Breast epithelium (tissue), 4 donors: Measurements from ENCODE around the gene CCBE1. TPM values are rescaled to one million over a fixed set of nuclear protein-coding genes. Genes with fewer than 3 reads are reported as not detected.

Experiments used
- DNase-seq, 2 donors: peaks; one replicate each; pipeline ENCODE4 v3.0.0-alpha.2; 2019; ENCODE audit warnings: low spot score in 2 of 2
- H3K27ac ChIP-seq, 2 donors: fragments of 200-600 bp; sonication (generic) in 1 of 2; one replicate each; pipeline ENCODE4 v1.5.1; 2016 to 2019; ENCODE audit warnings: mild to moderate bottlenecking in 1 of 2
- H3K27me3 ChIP-seq, 2 donors: fragments of 200-600 bp; sonication (generic) in 1 of 2; one replicate each; pipeline versions ENCODE4 v1.5.1 to v1.6.0; 2017 to 2019; ENCODE audit warnings: control low read depth in 1 of 2, mild to moderate bottlenecking in 1 of 2
- H3K36me3 ChIP-seq: fragments of 200-600 bp; one replicate; pipeline ENCODE4 v1.5.1; 2019
- H3K4me1 ChIP-seq, 2 donors: fragments of 200-600 bp; sonication (generic); one replicate each; pipeline ENCODE4 v1.5.1; 2016 to 2019; ENCODE audit warnings: control low read depth in 1 of 2
- H3K4me3 ChIP-seq, 3 donors: fragments of 200-600 bp; sonication (generic); 1 replicate in 2 of 3; 2 replicates in 1 of 3; pipeline ENCODE4 v1.5.1; 2016 to 2019; ENCODE audit warnings: mild to moderate bottlenecking in 3 of 3, moderate library complexity in 2 of 3
- H3K9me3 ChIP-seq, 2 donors: fragments of 200-600 bp; sonication (generic) in 1 of 2; one replicate each; pipeline ENCODE4 v1.5.1; 2016 to 2019; ENCODE audit warnings: control low read depth in 1 of 2
- POLR2A ChIP-seq: fragments of 450-650 bp; IDR thresholded peaks from one replicate; pipeline ENCODE4 v1.6.1; 2016; ENCODE audit warnings: antibody characterized with exemption, mild to moderate bottlenecking, moderate library complexity
- POLR2AphosphoS5 ChIP-seq, 3 donors: sonication (generic); formaldehyde crosslinking; IDR thresholded peaks; one replicate each; pipeline ENCODE4 v1.6.1; 2017; ENCODE audit warnings: antibody characterized with exemption in 3 of 3
- intact Hi-C: fragments of 100-400 bp; cut with DNase I; formaldehyde crosslinking; loops from one replicate; pipeline ENCODE4 v1.15.1; 2023; ENCODE audit warnings: low total_unique reads
- total RNA-seq, 3 donors: library from RNA; depleted of rRNA; stranded (reverse); fragments of >200 nt; gene quantifications; one replicate each; pipeline ENCODE4 v1.1.0, GENCODE V29; 2016
- TF ChIP-seq, protein P1 (sequence below), 3 donors: fragments of 450-650 bp; IDR thresholded peaks; one replicate each; pipeline ENCODE4 v1.5.1; 2016 to 2017; ENCODE audit warnings: antibody characterized with exemption in 3 of 3, mild to moderate bottlenecking in 3 of 3, moderate library complexity in 3 of 3

The CCBE1 gene
- total RNA-seq, 3 donors from 2014 or later, result 3.5 to 4.9 (median 4.0) TPM

DNA sequence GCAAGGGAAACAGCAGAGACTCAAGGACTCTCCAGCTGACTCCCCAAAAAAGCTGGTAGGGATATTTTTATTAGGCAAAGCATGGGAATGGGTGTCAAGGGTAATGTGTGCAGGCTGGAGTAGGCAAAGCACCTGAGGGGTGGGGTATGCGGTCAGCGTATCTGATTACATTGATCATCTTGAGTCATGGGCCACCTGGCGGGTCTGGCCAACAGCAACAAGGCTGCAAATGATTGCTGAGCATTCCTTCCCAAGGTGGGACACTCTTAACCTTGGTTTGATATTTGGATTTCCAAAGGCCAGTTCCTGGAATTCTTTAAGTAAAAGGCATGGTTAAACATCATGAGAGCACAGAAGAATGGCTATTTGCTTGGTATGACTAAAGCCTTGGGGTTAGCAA, 32.6 kb upstream of the CCBE1 start:
- Histone ChIP-seq H3K4me1 (no peaks in the 10 kb centered on the region), H3K27me3 (no peaks in the 10 kb centered on the region), H3K27ac (no peak overlapping the region), H3K4me3 (no peak overlapping the region), H3K36me3 (no peaks in the 10 kb centered on the region), H3K9me3 (no peaks in the 10 kb centered on the region)
- TF ChIP-seq POLR2A (no peak), POLR2AphosphoS5 (IDR thresholded peaks at IDR 0.05) (no peak)
- TF ChIP-seq, protein P1, sequence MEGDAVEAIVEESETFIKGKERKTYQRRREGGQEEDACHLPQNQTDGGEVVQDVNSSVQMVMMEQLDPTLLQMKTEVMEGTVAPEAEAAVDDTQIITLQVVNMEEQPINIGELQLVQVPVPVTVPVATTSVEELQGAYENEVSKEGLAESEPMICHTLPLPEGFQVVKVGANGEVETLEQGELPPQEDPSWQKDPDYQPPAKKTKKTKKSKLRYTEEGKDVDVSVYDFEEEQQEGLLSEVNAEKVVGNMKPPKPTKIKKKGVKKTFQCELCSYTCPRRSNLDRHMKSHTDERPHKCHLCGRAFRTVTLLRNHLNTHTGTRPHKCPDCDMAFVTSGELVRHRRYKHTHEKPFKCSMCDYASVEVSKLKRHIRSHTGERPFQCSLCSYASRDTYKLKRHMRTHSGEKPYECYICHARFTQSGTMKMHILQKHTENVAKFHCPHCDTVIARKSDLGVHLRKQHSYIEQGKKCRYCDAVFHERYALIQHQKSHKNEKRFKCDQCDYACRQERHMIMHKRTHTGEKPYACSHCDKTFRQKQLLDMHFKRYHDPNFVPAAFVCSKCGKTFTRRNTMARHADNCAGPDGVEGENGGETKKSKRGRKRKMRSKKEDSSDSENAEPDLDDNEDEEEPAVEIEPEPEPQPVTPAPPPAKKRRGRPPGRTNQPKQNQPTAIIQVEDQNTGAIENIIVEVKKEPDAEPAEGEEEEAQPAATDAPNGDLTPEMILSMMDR (IDR thresholded peaks at IDR 0.05), result no peak
- no peak for DNase-seq
- intact Hi-C loops, result no loop called here

DNA sequence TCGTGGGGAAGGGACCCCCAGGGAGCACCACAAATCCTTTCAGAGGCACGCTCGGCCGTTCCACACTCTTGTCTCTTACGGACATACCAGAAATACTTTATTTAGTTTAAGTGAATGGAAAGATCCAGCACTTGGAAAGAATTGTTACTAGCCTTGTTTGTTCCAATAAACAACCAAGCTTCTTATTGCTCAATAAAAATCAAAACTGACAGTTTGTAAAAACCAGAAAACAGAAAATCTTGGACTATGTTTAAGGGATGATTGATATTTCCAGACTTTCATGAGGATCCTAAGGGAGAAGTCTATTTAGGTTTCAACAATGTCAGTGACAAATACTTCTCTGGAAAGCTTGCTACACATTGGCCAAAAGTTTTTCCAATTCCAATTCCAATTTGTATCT, 31.6 kb upstream of the CCBE1 start:
- DNase-seq, result no peak
- Histone ChIP-seq H3K36me3 (no peaks in the 10 kb centered on the region), H3K27me3 (no peaks in the 10 kb centered on the region), H3K9me3 (no peaks in the 10 kb centered on the region), H3K4me1 (no peaks in the 10 kb centered on the region), H3K27ac (no peak overlapping the region), H3K4me3 (no peak overlapping the region)
- intact Hi-C loops, result no loop called here
- TF ChIP-seq POLR2AphosphoS5 (IDR thresholded peaks at IDR 0.05) (no peak), POLR2A (no peak)
- TF ChIP-seq, protein P1 (IDR thresholded peaks at IDR 0.05), result no peak

DNA sequence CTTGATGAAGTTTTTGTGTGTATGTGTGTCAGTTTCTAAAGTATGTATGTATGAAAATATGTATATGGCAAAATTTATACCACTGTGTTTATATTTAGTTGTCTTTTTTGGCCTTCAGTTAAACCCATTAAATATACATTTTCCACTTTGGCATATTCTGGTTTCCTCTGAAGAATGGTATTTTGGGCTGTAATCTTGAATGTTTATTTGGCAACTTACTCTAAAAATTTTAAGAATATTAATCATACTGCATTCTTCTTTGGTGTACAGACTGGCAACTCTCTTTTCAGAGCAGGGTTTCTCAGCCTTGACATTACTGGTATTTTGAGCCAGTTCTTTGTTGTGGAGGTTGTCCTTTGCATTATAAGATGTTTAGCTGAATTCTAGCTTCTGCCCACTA, 27.9 kb upstream of the CCBE1 start:
- intact Hi-C loops, result no loop called here
- Histone ChIP-seq H3K4me1 (no peaks in the 10 kb centered on the region), H3K27me3 (no peaks in the 10 kb centered on the region), H3K27ac (no peak overlapping the region), H3K9me3 (no peaks in the 10 kb centered on the region), H3K4me3 (no peak overlapping the region), H3K36me3 (no peaks in the 10 kb centered on the region)
- no peak for DNase-seq
- TF ChIP-seq, protein P1 (IDR thresholded peaks at IDR 0.05), result no peak
- TF ChIP-seq POLR2A (no peak), POLR2AphosphoS5 (IDR thresholded peaks at IDR 0.05) (no peak)

DNA sequence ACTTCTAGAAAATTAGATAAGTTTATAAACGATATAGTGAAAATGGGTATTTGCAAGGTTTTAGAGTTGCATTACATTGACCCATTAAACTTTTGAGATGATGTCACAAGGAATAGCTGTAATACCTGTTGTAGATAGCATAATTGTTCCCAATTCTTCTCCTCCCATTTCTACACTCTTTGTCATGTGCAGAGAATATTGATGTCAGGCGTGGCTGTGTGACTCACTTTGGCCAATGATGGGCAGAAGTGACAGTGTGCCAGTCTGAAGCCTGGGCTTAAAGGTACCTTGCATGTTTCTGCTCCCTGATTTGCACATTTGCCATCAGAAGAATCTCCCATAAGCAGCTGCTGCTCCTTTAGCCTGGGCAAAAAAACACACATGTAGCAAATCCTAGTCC, 26.9 kb upstream of the CCBE1 start:
- Histone ChIP-seq H3K4me3 (no peak overlapping the region), H3K36me3 (no peaks in the 10 kb centered on the region), H3K27me3 (no peaks in the 10 kb centered on the region), H3K4me1 (no peaks in the 10 kb centered on the region), H3K9me3 (no peaks in the 10 kb centered on the region), H3K27ac (no peak overlapping the region)
- TF ChIP-seq POLR2AphosphoS5 (IDR thresholded peaks at IDR 0.05) (no peak), POLR2A (no peak)
- TF ChIP-seq, protein P1 (IDR thresholded peaks at IDR 0.05), result no peak
- DNase-seq, result no peak
- intact Hi-C loops, result no loop called here

DNA sequence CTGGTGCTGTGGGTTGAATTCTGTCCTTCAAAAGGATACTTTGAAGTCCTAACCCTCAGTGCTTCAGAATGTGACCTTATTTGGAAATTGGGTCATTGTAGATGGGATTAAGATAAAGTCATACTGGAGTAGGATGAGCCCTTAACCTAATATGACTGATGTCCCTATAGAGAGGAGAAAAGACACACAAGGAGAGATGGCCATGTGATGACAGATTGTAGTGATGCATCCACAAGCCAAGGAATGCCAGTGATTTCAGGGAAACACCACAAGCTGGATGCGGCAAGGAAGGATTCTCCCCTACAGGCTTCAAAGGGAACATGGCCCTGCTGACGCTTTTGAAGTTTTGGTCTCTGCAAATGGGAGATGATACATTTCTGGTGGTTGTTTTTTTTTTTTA, 24.7 kb upstream of the CCBE1 start:
- TF ChIP-seq POLR2A (no peak), POLR2AphosphoS5 (IDR thresholded peaks at IDR 0.05) (no peak)
- TF ChIP-seq, protein P1 (IDR thresholded peaks at IDR 0.05), result no peak
- intact Hi-C loops, result loop anchor here (1.0 kb wide), 1 partner anchor 27 kb away; no protein-coding TSS in a partner anchor
- no peak for DNase-seq

More for the DNA sequence above, 24.7 kb upstream of the CCBE1 start:
- no peaks in the 10 kb centered on the region for H3K27me3 ChIP-seq
- H3K4me1 ChIP-seq, result no peaks in the 10 kb centered on the region
- H3K27ac ChIP-seq, result no peak overlapping the region
- H3K9me3 ChIP-seq, result no peaks in the 10 kb centered on the region
- no peaks in the 10 kb centered on the region for H3K36me3 ChIP-seq
- no peak overlapping the region for H3K4me3 ChIP-seq
